SU-DHL-6 (cell line): Measurements from ENCODE around the gene PARVB.

Experiments
- H2AFZ ChIP-seq: fragments of 200-600 bp; sonication (generic); 2 replicates; pipeline ENCODE4 v1.6.1; 2014; ENCODE audit warnings: low read depth, mild to moderate bottlenecking, moderate library complexity, mixed read lengths, antibody characterized with exemption, low read length; ENCODE audit not compliant: severe bottlenecking
- H3F3A ChIP-seq: fragments of 200-600 bp; shearing (Covaris generic); 2 replicates; pipeline ENCODE4 v1.6.0; 2016; ENCODE audit warnings: antibody characterized with exemption, mild to moderate bottlenecking; ENCODE audit not compliant: insufficient read depth
- H3K27ac ChIP-seq: fragments of 200-600 bp; sonication (generic); 2 replicates; pipeline ENCODE4 v1.5.1; 2016; ENCODE audit warnings: low read depth, mild to moderate bottlenecking, low read length, moderate library complexity, mixed read lengths
- H3K27me3 ChIP-seq: fragments of 200-600 bp; sonication (generic), shearing (Covaris generic); 2 replicates; pipeline ENCODE4 v1.6.0; 2014; ENCODE audit warnings: mild to moderate bottlenecking, low read length
- H3K36me3 ChIP-seq: fragments of 200-600 bp; sonication (generic); 2 replicates; pipeline ENCODE4 v1.6.1; 2014; ENCODE audit warnings: mild to moderate bottlenecking, low read length, mixed read lengths
- H3K4me2 ChIP-seq: fragments of 300-600, 200-600 bp; shearing (Covaris generic), sonication (generic); 2 replicates; pipeline ENCODE4 v1.6.0; 2014; ENCODE audit warnings: low read length, low read depth, mild to moderate bottlenecking; ENCODE audit not compliant: poor library complexity, severe bottlenecking
- H3K4me3 ChIP-seq: fragments of 200-600 bp; sonication (generic); 2 replicates; pipeline ENCODE4 v1.5.1; 2014; ENCODE audit warnings: antibody characterized with exemption, low read length, mild to moderate bottlenecking, mixed read lengths; ENCODE audit not compliant: insufficient read depth, poor library complexity, severe bottlenecking
- H3K79me2 ChIP-seq: fragments of 200-600 bp; sonication (generic); 2 replicates; pipeline ENCODE4 v1.6.1; 2014; ENCODE audit warnings: mild to moderate bottlenecking, low read length, moderate library complexity; ENCODE audit not compliant: insufficient read depth
- H3K9ac ChIP-seq: fragments of 200-600 bp; sonication (generic); 2 replicates; pipeline ENCODE4 v1.7.0; 2014; ENCODE audit warnings: mild to moderate bottlenecking, low read length
- H3K9me2 ChIP-seq: fragments of 200-600 bp; sonication (generic); replicated peaks from 2 replicates; pipeline ENCODE4 v1.6.1; 2014; ENCODE audit warnings: low read length; ENCODE audit not compliant: insufficient read depth
- H3K9me3 ChIP-seq: fragments of 200-600 bp; sonication (generic); 2 replicates; pipeline ENCODE4 v1.6.1; 2014; ENCODE audit warnings: low read length, mixed read lengths; ENCODE audit not compliant: insufficient read depth
- H4K20me1 ChIP-seq: fragments of 200-600 bp; sonication (generic); 2 replicates; pipeline ENCODE4 v1.6.1; 2014; ENCODE audit warnings: low read depth, mild to moderate bottlenecking, antibody characterized with exemption, low read length, moderate library complexity, mixed read lengths
- CTCF ChIP-seq: fragments of 200-600 bp; sonication (generic); IDR thresholded peaks from one replicate; pipeline ENCODE4 v1.5.1; 2017; ENCODE audit warnings: antibody characterized with exemption, mild to moderate bottlenecking, low read length, moderate library complexity; ENCODE audit not compliant: insufficient read depth, poor library complexity, severe bottlenecking
- EZH2phosphoT487 ChIP-seq: fragments of 200-600 bp; sonication (generic), shearing (Covaris generic); conservative IDR thresholded peaks from 2 replicates; pipeline ENCODE4 v1.6.1; 2018; ENCODE audit warnings: mild to moderate bottlenecking, antibody characterized with exemption, low read length, moderate library complexity, mixed read lengths

Gene PARVB

GRCh38 chr22:44102856-44103255 is 78.8 kb downstream of the PARVB start:
- H3K9me2 ChIP-seq: no peaks in the 10 kb centered on the region
- H3K27ac ChIP-seq: no peak overlapping the region
- H3K79me2 ChIP-seq: no peaks in the 10 kb centered on the region
- no peak overlapping the region for H2AFZ ChIP-seq
- no peak overlapping the region for H3K9ac ChIP-seq
- H3K27me3 ChIP-seq: no peaks in the 10 kb centered on the region
- H3K9me3 ChIP-seq: no peaks in the 10 kb centered on the region
- TF ChIP-seq EZH2phosphoT487 (no peak), CTCF (no peak)
- no peak overlapping the region for H3K4me2 ChIP-seq
- H3K4me3 ChIP-seq: no peak overlapping the region
- H3K36me3 ChIP-seq: no peaks in the 10 kb centered on the region
- H3F3A ChIP-seq: no peaks in the 10 kb centered on the region
- H4K20me1 ChIP-seq: no peaks in the 10 kb centered on the region

GRCh38 chr22:44103735-44104480 is 79.8 kb downstream of the PARVB start:
- Histone ChIP-seq H3K4me2 (no peak overlapping the region), H3K4me3 (no peak overlapping the region), H3K27ac (no peak overlapping the region), H3K27me3 (no peaks in the 10 kb centered on the region), H2AFZ (no peak overlapping the region), H3F3A (no peaks in the 10 kb centered on the region), H3K9me2 (no peaks in the 10 kb centered on the region), H3K9me3 (no peaks in the 10 kb centered on the region), H3K9ac (no peak overlapping the region), H3K79me2 (no peaks in the 10 kb centered on the region), H3K36me3 (no peaks in the 10 kb centered on the region), H4K20me1 (no peaks in the 10 kb centered on the region)
- TF ChIP-seq EZH2phosphoT487 (no peak), CTCF (no peak)

GRCh38 chr22:44107340-44107739 is 83.2 kb downstream of the PARVB start:
- no peaks in the 10 kb centered on the region for H3K9me3 ChIP-seq
- H3K9ac ChIP-seq: no peak overlapping the region
- no peak overlapping the region for H3K4me3 ChIP-seq
- H3K27ac ChIP-seq: no peak overlapping the region
- no peaks in the 10 kb centered on the region for H3K9me2 ChIP-seq
- H3K79me2 ChIP-seq: no peaks in the 10 kb centered on the region
- H4K20me1 ChIP-seq: no peaks in the 10 kb centered on the region
- TF ChIP-seq EZH2phosphoT487: no peak
- no peak for TF ChIP-seq CTCF
- no peaks in the 10 kb centered on the region for H3K27me3 ChIP-seq
- H3K36me3 ChIP-seq: no peaks in the 10 kb centered on the region
- no peak overlapping the region for H2AFZ ChIP-seq
- H3K4me2 ChIP-seq: no peak overlapping the region
- no peaks in the 10 kb centered on the region for H3F3A ChIP-seq
